Activated effector memory CD4-positive, alpha-beta T cell treated with Interleukin-2 at 50 U/mL for 16 hours (primary cell): ENCODE measurements around the gene WNK1.

Experiments
- DNase-seq: peaks from one replicate; pipeline ENCODE4 v3.0.0-alpha.2; 2020

The WNK1 gene

DNA sequence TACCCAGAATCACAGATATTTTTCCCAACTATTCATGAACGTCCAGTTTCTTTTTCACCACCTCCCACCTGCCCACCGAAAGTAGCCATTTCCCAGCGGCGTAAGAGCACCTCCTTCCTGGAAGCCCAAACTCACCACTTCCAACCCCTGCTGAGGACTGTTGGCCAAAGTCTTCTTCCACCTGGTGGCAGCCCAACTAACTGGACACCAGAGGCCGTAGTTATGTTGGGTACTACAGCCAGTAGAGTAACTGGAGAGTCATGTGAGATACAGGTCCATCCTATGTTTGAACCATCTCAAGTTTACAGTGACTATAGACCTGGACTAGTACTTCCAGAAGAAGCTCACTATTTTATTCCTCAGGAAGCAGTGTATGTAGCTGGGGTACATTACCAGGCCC is 115.5 kb downstream of the WNK1 start:
- no peak for DNase-seq

DNA sequence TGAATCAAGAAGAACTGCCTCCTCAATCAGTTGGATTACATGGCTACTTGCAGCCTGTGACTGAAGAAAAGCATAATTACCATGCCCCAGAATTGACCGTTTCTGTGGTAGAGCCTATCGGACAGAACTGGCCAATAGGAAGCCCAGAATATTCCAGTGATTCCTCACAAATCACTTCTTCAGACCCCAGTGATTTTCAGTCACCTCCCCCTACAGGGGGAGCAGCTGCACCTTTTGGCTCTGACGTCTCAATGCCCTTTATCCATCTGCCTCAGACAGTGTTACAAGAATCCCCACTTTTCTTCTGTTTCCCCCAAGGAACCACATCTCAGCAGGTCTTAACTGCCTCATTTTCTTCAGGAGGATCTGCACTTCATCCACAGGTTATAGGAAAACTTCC is 116.3 kb downstream of the WNK1 start:
- no peak for DNase-seq

DNA sequence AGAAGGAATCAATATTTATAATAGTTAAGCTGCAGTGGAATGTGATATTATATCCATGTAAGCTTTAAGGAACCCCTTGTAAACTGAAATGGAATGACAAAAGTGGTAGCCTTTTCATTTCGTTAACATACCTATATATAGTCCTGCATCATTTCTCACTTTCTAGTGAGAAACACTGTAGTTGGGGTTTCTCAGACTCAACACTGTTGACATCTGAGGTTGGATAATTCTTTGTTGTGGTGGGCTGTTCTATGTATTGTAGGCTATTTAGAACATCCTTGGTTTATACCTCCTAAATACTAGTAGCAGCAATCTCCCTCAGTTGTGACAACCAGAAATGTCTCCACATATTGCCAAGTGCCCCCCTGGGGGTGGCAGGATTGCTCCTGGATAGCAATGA is 118.0 kb downstream of the WNK1 start:
- no peak for DNase-seq

DNA sequence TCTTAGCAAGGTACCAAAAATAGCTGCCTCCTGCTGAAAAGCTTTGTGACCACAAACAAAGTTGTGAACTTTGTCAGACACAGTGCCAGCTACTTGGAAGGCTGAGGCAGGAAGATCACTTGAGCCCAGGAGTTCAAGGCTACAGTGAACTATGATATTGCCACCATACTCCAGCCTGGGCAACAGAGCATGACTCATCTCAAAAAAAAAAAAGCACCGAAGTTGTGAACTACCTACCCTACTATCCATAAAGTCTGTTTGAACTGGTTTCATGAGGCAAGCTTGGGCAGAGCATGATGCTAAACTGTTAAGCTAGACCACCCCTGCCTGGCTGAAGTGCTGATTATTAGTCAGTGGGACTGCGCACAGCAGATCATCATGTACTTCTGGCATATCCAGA is 121.6 kb downstream of the WNK1 start:
- no peak for DNase-seq

DNA sequence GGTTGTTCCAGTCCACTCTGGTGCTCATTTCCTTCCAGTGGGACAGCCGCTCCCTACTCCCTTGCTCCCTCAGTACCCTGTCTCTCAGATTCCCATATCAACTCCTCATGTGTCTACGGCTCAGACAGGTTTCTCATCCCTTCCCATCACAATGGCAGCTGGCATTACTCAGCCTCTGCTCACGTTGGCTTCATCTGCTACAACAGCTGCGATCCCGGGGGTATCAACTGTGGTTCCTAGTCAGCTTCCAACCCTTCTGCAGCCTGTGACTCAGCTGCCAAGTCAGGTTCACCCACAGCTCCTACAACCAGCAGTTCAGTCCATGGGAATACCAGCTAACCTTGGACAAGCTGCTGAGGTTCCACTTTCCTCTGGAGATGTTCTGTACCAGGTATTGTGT is 127.3 kb downstream of the WNK1 start:
- no peak for DNase-seq

DNA sequence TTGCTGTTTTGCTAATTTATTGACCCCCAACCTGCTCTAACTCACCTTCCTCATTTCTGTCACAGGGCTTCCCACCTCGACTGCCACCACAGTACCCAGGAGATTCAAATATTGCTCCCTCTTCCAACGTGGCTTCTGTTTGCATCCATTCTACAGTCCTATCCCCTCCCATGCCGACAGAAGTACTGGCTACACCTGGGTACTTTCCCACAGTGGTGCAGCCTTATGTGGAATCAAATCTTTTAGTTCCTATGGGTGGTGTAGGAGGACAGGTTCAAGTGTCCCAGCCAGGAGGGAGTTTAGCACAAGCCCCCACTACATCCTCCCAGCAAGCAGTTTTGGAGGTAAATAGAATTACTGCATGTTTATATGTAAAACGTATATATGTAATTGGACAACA is 128.3 kb downstream of the WNK1 start:
- DNase-seq = no peak

DNA sequence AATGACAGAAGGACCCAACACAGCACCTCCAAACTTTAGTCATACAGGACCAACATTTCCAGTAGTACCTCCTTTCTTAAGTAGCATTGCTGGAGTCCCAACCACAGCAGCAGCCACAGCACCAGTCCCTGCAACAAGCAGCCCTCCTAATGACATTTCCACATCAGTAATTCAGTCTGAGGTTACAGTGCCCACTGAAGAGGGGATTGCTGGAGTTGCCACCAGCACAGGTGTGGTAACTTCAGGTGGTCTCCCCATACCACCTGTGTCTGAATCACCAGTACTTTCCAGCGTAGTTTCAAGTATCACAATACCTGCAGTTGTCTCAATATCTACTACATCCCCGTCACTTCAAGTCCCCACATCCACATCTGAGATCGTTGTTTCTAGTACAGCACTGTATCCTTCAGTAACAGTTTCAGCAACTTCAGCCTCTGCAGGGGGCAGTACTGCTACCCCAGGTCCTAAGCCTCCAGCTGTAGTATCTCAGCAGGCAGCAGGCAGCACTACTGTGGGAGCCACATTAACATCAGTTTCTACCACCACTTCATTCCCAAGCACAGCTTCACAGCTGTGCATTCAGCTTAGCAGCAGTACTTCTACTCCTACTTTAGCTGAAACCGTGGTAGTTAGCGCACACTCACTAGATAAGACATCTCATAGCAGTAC is 132.5 kb downstream of the WNK1 start:
- DNase-seq = no peak

DNA sequence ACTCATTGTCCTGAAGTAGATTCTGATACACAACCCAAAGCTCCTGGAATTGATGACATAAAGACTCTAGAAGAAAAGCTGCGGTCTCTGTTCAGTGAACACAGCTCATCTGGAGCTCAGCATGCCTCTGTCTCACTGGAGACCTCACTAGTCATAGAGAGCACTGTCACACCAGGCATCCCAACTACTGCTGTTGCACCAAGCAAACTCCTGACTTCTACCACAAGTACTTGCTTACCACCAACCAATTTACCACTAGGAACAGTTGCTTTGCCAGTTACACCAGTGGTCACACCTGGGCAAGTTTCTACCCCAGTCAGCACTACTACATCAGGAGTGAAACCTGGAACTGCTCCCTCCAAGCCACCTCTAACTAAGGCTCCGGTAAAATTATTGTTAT is 133.3 kb downstream of the WNK1 start:
- DNase-seq = no peak

DNA sequence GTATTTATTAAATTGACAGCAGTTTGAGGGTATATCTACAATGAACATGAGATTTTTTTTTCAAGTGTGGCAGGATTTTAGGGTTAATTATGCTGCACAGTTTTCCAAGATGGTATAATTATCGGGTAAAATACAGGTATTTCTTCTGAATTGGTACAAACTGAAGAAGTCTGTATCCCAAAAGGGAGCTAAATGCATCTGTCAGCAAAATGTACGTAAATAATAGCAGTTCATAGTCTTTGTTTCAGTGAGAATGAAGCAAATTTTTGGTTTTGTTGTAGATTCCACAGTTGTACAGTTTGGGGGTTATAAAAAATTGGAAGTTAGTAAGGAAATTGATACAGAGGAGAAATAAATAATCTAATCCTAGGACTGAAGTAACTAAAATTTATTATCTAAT is 133.8 kb downstream of the WNK1 start:
- DNase-seq = no peak

DNA sequence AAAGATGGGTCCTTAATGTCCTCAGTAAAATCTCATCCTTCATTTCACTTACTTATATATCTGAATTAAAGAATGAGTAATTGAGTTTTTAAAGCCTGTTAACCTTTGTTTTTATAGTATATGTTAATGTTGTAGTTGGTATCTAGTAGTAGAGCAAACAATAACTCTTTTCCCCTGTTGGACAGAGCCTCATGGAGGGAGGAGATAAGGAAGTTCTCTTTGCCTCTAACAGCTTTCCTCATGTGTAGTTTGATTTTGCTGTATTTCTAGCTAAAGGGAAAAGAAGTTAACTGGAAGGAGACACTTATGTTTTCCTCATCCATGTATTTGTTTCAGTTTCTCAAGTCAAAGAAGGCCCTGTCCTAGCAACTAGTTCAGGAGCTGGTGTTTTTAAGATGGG is 141.8 kb downstream of the WNK1 start:
- no peak for DNase-seq

DNA sequence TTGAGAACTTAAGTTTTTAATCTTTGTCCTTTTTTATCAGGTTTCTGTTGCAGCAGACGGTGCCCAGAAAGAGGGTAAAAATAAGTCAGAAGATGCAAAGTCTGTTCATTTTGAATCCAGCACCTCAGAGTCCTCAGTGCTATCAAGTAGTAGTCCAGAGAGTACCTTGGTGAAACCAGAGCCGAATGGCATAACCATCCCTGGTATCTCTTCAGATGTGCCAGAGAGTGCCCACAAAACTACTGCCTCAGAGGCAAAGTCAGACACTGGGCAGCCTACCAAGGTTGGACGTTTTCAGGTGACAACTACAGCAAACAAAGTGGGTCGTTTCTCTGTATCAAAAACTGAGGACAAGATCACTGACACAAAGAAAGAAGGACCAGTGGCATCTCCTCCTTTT is 143.7 kb downstream of the WNK1 start:
- no peak for DNase-seq

DNA sequence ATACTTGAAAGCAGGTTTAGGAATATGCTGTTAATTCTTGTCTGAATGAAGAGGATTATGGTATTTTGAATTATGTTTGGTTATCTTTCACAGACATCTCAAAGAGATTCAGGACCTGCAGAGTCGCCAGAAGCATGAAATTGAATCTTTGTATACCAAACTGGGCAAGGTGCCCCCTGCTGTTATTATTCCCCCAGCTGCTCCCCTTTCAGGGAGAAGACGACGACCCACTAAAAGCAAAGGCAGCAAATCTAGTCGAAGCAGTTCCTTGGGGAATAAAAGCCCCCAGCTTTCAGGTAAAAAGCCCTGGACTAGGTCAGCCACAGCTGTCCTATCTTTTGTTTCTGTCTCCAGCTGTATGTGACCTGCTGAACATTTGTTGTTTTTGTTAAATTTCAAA is 145.0 kb downstream of the WNK1 start:
- DNase-seq = no peak

DNA sequence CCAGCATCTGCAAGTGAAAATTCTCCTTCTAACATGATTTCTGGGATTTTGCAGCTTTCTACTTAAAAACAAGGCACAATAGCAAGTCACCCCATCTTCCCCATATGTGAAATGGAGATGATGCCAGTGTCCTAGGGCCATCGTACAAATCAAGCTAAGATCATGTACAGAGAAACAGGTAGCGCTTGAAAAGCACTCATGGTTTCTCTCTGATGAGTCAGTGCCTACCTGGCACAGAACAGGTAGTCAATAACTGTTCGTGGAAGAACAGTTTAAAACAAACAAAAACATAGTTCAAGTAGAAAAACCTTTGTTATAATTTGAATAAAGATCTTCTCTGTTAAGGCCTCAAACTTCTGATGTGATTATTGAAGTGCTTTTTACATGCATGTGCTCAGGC is 150.2 kb downstream of the WNK1 start:
- DNase-seq = no peak

DNA sequence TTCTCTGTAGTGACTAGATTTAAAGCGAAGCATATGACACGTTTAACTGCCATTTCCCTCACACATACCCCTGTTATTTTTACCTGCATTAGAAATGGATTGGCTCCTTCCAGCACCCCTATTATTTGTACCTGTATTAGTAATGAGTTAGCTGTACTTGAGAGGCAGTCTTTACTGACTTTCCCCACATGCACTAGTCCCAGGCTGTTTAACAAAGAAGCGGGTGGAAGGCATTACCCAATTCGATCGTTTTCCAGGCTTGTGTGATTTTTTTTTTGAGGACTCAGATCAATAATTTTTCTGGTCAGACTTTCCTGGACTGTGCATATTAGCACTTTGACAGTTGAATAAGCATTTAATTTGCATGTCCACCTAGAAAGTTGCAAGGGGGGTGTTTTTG is 150.7 kb downstream of the WNK1 start:
- no peak for DNase-seq

DNA sequence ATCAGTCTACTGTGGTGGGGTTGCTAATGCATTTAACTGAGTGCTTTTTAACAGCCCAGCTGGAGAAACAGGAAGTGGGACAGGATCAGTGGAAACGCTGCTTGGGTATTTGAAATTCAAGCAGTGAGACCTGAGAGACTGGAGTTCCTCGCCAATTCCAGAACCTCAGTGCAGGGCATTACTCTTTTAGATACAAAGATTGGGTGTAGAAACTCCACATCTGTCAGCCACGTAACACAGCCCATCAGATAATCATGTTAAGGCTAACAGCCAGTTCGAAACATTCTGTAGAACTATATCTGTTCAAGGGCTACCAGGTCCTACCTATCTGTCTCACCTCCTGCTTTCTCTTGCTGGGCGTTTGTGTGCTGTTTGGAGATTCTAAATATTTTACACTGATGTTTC is 151.6 kb downstream of the WNK1 start:
- DNase-seq = no peak

DNA sequence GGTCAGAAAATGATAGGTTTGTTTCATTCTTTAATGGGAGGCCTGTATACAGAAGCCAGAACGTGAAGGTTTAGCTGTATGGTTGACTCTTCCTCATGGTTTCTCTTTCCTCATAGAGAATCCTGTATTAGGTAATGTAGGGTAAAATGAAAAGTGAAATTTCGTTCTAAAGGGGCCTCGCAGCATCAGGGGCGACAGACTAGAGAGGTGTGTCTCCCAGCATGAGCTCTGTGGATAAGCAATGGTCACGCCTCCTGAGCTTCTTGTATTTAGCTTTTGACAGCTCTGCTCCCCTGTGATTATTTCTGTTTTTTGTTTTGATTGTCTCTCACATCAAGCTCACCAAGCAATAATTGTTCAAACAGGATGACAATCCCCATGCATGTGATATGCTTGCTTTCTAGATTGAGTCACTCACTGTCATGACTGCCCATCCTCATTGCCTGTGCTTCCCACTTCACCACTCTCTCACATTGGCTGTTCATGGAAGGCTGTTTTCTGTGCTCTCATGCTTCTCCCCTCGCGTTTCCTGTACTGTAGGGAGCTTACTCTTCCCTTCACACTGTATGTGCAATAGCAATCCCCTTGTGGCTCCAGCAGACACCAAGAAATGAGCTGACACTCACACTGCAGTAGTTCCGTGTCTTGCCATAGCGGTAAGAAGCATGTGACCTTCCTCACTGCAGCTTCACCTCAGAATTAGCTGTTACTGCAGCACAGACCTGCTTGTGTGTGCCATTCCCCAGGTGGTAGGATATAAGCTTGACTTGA is 153.1 kb downstream of the WNK1 start:
- DNase-seq = no peak

DNA sequence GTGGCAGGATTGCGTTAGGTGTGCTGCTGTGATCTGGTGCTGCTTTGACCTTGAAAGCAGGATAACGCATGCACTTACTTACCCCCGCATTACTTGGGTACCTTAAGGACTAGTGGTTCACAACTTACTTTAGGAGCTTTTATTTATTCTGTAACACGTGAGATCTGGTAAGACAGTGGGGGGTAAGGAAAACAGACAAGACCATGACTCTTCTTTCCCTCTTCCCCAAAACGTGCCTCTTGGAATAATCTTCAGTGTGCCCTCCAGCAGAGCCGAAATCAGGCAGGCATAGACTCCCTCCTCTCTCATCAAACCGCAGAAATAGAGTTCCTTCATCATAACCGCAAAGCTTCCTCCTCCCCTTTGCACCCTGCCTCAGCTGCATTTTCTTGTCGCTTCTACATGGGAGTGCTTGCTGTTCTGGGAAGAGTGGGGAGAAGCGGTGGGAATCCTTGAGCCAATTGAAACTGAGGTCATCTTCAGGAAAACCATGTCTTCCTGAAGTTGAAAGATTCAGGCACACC is 153.7 kb downstream of the WNK1 start:
- no peak for DNase-seq

DNA sequence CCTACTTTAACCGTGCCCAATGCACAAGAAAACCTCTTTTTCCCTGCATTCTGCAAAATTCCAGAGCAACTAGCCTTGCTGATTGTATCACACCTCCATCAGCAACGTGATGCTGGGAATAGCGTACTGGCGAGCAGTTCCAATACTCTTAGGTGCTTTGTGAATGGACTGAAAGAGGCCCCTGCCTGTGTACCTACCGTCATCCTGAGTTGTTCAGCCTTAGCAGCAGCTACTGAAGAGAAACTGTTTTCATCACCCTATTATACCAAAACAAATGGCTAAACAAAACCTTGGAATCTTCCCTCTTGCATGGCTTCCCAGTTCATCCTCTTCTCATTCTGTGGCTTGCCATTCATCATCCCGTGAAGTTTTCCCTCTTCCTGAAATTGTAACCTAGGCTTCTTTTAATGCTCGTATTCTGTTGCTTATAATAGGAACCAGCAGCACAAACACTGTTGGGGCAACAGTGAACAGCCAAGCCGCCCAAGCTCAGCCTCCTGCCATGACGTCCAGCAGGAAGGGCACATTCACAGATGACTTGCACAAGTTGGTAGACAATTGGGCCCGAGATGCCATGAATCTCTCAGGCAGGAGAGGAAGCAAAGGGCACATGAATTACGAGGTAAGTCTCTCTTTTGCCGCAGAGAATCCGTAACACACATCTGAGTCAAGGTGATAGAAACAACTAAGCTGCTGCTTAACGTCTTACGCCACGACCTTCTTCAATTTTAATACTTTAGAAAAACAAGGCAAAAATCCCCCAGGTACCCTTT is 155.2 kb downstream of the WNK1 start:
- no peak for DNase-seq

DNA sequence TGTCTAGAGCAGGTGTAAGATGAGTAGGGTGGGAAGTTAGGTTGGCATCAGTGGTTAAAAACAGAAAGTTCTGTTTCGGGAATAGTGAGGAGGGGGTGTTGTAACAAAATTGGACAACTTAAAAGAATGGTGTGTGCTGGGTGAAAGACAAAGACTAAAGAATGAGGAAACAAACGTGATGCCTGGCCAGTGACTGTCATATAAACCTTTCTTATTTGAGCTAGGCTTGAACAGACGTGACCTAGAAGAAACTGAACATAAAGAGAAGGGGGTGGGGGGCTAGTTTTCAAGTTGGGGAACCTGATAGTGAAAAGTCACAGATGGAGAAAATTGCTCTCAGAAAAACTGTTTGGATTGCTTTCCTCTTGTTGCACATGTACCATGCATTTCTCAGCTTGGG is 157.5 kb downstream of the WNK1 start:
- DNase-seq = no peak

DNA sequence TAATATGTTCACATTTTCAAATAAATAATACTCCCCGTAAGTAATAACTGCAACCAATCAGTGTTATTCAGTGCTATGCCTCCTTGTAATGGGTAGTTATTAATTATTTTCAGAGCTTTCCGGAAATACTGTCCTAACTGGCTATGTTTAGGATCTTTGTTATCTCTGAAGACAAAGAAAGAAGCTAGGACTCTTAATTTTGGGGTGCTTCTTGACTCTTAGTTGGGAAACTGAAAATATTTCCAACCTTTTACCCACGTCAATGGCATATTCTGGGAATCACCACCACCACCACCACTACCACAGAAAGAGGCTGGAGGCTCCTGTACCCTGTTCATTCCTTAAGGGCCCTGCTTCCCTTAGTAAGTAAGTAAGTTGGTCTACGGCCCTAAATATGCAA is 158.0 kb downstream of the WNK1 start:
- no peak for DNase-seq

DNA sequence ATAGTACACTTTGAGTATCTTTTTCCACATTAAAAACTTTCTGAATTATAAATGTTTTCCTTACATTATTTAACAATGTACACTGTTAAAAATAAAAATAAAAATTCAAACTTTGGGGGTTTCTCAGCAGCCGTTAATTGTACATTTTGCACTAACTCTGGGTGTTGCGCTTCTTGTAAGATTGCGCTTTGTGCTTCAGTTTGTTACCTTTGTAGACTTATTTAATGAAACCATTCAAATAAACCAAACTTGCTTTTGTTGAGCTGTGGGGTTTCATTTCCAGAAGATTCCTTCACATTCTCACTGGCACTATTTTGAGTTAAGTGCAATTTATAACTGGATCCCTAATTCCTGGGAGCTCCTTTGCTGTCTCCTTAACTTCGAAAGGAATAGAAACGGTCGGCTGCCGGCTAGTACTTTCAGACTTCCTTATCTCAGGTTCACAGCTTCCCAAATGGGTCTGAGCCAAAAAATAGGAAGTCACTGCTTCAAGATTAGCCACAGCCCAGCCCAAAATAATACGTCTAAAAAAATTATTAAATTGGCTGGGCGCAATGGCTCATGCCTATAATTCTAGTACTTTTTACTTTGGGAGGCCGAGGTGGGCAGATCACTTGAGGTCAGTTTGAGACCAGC is 158.9 kb downstream of the WNK1 start:
- no peak for DNase-seq

DNA sequence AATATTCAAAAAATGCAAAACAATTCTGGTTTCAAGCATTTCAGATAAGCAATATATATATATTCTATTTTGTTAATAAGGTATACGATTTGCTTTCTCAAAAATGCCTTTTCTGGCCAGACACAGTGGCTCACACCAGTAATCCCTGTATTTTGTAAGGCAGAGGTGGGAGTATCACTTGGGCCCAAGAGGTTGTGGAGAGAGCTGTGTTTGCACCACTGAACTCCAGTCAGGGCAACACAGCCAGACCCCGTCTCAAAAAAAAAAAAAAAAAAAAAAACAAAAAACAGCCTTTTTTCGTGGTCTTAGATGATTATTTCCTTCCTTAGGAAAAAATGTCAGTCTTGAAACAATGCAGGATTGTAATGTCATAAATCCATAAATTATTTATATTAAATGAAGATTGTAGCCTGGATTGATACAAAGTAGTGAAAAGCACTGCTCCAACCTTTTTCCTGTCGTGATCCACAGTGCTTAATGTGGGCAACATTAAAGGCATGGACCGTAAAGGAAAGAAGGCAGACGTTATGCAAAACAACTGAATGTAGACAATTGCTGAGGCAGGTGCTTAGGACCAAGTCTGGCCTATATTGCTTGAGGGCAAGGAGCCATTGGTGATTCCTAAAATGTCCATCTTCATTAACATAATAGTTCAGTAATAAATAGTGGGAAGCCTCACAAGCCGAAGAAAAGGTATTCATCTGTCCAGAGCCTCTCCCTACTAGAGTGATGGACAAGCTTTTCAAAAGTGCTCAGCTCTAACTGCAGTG is 160.3 kb downstream of the WNK1 start:
- no peak for DNase-seq
